Vagina (tissue), 2 donors: Measurements from ENCODE around the gene CDC42.

Experiments used
- CTCF ChIP-seq, 3 experiments: fragments of 450-650 bp in 2 of 3; fragments of 200-600 bp in 1 of 3; sonication (generic) in 1 of 3; IDR thresholded peaks; one replicate each; pipeline ENCODE4 v1.5.1; 2017 to 2019; ENCODE audit warnings: antibody characterized with exemption in 3 of 3, mild to moderate bottlenecking in 2 of 3, moderate library complexity in 2 of 3
- POLR2A ChIP-seq, 2 donors: fragments of 450-650 bp; IDR thresholded peaks; one replicate each; pipeline ENCODE4 v1.6.1; 2017; ENCODE audit warnings: antibody characterized with exemption in 2 of 2, mild to moderate bottlenecking in 2 of 2, moderate library complexity in 2 of 2

- TF ChIP-seq CTCF (IDR thresholded peaks at IDR 0.05) (no peak), POLR2A (IDR thresholded peaks at IDR 0.05) (no peak)
Observed at GRCh38 chr1:22114083-22115012, 61.8 kb downstream of the CDC42 start.
